OCI-M2 (cell line): ENCODE results near the gene TEX53.

Source experiments
- DNase-seq: peaks from one replicate; lab custom pipeline; 2025; ENCODE audit not compliant: unreplicated experiment; lab: John Stamatoyannopoulos, UW

The TEX53 gene

DNA sequence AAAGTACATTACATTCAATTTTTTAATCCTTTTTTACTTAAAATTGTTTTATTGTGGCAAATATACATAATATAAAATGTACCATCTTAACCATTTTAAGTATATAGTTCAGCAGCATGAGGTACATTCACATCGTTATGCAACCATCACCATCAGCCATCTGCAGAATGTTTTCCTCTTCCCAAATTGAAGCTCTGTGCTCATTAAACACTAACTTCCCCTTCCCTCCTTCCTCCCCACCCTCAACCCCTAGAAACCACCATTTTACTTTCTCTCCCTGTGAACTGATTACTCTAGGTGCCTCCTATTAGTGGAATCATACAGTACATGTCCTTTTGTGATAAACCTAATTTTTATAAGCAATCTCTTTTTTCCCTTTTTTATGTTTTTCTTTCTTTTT, 15.6 kb downstream of the TEX53 start:
- no peak for DNase-seq

DNA sequence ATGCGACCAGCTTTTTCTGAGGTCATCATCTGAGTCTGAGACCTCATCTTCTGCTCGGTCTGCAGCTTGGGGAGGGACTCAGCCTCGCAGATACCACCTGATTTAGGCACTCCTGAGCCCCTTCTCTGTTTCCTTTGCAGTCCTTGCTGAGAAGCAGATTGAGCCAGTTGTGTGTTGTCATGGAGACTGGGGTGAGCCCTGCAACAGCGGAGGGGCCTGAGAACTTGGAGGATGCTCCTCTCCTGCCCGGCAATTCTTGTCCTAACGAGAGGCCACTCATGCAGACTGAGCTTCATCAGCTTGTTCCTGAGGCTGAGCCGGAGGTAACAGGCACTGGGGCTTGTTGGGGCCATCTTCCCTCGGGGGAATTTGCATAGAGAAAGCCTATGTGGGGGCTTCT, 19.2 kb downstream of the TEX53 start:
- no peak for DNase-seq

DNA sequence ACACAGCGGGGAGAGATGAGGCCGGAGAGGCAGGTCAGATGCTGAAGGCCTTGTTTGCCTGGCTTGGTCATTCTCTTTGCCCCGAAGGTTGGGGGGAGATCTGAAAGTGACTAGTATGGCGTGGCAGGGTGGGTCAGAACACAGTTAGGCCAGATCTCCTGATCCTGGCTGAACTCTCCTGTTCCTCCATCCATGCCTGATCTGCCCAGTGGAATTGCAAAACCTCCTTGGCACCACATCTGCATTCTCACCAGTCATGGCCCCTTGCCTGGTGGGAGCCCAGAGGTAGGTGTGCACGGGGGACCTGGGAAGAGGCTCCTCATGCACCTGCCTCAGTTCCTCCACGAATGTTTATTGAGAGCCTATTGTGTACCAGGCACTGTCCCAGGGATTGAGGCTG, 23.2 kb downstream of the TEX53 start:
- no peak for DNase-seq

DNA sequence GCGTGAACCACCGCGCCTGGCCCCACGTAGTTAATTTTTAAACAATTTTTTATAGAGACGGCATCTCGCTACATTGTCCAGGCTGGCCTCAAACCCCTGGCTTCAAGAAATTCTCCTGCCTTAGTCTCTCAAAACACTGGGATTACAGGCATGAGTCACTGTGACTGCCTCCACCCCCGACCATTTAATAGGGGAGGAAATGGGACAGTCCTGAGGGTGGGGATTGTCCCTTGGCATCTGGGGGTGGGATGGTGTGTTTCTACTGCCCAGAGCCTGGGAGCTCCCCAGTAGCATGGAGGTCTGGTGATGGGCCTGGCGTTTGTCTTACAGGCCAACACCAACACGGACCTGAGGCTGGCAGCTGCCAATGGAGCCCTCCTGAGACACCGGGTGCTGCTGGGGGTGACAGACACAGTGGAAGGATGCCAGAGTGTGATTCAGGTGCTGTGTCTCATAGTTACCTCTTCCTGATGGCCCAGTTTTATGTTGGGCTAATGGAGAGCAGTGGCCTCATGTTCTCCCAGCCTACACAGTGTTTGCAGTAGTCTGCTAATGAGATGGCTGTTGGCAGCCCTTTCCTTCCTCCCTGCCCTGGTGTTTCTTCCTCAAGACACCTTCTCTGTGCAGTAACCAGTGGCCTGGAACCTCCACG, 24.0 kb downstream of the TEX53 start:
- DNase-seq, result no peak

DNA sequence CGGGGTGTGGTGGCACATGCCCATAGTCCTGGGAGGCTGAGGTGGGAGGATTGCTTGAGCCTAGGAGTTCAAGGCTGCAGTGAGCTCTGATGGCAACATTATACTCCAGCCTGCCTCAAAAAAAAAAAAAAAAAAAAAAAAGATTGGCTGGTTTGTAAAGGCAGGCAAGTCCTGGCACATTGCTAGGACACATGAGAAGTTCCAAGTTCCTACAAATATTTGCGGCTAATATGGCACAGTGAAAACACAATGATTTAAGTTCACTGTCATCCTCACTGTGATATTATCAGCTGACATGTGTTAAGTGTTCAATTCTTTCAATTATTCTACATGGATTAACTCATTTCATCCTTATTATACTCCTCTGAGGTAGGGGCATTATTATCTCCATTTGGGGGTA, 26.4 kb downstream of the TEX53 start:
- no peak for DNase-seq

DNA sequence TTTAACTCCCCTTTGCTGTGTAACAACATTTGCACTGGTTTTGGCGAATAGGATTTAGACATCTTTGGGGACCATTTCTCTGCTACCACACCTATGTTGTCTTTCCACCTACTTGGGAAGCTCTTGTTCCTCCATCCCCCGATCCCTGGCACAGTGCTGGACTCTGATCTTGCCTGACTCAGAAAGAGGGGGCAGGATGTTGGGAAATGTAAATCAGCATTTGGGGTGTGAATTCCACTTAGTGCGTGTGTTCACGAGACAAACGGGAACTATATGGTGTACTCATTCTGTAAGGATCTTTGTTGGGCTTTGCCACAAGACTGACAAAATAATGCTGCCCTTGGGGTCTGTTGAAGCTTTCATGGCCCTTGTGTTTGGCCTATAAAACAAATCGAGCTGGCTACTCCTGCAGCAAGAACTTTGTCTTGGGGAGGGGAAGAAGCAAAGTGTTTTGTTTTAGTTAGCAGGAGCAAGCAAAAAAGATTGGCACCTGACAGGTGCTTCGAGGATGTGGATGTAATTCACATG, 28.0 kb downstream of the TEX53 start:
- DNase-seq, result no peak

DNA sequence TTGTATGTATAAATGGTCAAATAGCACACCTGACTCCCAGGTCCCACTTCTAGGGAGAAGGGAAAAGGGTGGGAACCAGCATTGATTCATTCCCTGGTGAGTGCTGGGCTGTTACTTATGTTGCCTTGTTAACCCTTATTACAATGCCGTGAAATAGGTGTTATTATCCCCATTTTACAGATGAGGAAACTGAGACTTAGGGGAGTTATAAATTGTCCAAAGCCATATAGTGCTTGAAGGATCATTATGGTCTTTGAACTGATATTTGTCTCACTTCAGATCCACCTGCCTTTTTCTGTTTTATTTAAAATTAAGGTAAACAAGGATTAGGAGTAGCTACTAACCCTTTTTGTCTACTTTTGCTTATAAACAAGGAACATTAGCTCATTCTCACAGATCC, 30.1 kb downstream of the TEX53 start:
- no peak for DNase-seq

DNA sequence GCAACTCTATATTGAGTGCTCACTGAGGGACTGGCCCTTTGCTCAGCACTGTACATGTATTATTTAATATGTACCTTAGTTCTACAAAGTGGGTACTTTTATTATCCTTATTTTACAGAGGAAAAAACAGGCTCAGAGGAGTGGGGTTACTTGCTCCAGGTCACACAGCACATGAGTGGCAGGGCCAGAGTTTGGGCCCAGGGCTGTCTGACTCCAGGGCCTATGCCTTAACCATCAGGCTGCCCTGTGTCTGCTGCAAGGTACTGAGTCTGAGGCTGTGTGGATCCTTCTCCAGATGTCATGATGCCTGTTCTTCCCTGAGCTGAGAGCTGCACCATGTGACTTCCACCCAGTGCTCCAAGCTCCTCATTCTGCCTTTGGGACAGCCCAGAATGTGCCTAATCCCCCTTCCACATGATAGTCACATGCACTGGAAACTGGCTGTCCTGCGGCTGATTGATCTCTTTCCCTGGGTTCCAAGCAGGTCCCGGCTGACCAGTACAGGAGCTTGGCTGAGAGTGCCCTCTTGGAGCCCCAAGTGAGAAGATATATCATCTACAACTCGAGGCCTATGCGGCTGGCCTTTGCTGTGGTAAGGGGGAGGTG, 31.1 kb downstream of the TEX53 start:
- no peak for DNase-seq

DNA sequence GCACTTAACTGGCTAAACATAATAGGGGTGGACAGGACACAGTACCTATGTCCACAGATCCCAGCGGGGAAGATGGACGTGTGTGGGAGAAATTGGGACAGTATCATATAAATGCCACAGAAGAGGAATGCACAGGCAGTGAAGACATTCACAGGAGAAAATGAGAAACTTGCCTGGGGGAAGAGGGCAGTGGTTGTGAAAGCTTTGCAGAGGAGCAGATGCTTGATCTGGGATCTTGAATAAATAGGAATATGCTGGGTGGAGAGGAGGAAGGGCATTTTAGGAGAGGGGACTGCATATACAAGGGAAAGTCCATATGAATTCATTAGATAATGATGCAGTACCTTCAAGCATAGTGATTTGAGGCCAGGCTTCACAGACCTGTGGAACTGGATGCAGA, 32.9 kb downstream of the TEX53 start:
- no peak for DNase-seq

DNA sequence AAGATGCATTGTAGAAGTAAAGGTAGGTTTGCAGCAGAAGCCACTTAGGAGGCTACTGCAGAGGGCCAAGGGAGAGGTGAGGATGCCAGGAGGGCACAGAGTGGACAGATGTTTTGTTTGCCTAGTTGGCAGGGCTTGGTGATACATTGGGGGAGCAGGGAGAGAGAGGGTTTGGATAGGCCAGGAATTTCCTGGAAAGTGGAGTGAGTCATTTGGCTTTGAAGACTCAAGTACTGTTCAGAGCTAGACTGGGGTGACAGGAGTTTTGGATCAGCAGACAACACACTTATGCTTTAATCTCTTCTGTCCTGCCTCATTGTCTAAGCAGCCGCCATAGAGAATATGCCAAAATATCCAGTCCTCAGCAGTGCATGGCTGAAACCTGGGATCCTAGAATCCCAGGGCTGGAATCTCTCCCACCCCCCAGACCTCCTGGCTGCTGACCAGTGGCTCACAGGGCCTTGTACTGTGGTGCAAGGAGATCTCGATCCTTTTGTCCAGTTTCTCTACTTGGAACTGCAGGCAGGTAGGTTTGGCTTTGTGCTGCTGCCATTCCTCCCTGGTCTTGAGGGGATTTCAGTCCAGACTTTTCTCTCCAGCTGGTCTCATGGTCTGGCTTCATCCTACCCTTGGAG, 35.5 kb downstream of the TEX53 start:
- no peak for DNase-seq

DNA sequence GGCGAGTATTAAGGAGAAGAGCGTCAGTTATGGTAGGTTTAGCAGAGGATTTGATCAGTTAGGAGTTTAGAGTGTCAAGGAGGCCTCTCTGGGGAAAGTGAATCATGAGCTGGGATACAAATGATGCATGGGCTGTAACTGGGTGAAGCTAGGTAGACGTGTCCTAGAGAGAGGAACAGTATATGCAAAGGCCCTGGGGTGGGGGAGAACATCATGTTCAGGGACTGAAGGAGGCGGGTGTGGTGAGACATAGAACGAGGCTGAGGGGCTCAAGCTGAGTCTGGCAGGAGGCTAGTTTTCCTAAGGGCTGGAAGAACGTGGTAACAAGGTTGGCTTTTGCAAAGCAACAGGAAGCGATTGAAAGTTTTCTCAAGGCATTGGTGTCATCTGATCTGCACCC, 36.0 kb downstream of the TEX53 start:
- DNase-seq, result no peak

DNA sequence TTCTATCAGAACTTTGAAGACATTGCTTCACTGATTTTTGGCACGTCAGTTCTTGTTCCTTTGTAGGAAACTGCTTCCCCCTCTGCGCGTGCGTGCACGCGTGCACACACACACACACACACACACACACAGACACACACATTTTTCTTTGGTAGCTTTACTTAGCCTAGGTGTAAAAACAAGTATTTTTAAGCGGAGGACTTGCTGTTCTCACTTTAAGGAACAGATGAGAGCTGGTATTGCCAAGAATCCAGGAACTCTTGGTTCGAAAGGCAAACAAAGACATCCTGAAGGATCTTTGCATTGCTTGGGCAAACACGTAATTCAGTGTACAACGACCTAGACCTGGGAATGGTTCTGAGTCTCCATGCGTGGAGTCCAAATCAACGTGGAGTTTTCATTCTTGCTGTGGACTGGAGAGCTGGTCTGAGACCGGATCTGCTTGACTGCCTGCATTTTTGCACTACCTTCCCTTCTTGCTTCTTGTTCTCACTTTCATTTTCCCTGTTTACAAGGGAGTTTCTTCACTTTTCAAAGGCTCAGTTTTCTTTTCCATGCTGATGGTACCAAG, 38.3 kb downstream of the TEX53 start:
- DNase-seq, result no peak

DNA sequence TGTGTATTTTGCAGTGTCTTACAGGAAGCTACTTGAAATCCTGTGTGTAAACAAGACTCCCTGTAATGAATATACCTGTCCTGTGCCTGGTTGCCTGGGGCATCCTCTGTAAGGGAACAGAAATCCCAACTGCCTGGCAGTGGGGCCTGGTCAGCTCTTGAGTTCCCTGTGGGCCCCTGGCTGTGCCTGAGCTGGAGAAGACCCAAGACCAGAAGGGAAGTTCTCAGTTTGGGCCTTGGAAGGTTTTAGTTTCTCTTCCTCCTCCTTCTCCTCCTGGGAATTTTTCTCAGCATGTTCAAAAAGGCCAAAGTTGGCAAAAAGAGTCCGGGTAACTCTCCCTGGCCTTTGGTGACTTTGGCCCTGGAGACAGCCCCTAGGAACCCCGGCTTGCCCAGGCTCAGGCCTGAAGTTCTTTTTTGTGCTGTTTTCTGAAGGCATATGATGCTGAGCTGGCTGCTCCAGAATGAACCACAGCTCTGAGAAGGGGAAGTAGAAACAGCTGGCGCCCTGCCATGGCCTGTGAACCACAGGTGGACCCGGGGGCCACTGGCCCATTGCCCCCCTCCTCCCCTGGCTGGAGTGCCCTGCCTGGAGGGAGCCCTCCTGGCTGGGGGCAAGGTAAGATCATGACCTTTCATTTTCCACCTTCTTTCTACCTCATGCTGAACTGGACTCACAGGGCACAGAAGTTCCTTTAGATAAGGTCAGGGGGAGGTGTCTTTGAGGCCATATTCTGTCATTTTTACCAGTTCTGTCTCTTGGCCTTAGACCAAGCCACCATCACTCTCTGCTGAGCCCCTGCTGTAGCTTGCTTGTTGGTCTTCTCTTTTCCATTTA, 40.7 kb downstream of the TEX53 start:
- DNase-seq, result no peak

DNA sequence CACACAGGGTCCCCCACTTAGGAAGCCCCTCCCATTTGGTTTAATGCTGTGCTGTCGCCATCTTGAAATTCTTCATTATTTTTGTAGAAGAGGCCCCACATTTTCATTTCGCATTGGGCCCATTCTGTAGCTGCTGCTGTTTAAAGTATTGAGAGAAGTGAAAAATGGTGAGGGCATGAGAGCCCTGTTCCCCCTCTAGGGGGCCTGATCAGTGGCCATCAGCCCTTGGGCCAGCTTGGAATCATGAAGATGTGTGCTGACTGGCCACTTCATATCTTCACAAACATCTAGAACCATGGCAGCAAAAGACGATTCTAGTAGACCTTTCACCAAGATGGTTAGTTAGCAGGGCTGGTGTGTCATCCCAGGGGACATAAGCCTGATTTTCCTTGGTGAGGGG, 43.2 kb downstream of the TEX53 start:
- DNase-seq, result no peak

DNA sequence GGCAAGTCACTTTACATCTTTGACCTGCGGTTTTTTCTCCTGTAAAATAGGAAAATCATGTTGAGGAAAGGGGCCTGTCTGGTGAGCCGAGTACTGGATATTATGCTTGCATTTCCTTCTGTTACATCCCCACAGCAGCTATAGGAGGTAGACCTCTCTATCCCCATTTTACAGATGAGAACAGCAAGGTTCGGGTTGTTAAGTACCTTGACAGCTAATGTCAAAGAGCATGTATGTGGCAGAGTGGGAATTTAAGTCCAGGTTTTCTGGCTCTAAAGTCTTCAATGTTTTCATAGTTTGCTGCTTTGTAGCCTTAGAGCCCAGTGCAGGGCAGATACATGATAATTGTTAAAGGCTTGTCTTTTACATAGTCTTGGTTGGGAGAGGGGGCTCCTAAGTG, 43.7 kb downstream of the TEX53 start:
- no peak for DNase-seq

DNA sequence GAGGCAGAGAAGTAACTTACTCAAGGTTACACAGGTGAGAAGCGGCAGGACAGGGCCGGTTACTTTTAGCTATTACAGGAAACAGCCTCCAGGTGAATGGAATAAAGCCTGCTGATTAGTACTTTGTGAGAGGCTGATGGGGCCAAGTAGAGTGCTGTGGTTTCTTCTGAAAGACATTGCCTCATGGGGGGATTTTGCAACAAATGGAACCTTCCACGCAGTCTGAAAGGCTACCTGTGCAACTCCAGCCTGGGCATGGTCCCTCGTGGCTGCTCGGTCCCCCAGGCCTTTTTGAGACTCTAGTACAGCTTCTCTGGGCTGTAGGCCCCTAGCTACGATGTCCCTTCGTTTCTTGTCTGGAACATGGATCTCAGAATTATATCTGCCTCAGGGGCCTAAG, 44.5 kb downstream of the TEX53 start:
- DNase-seq, result no peak

DNA sequence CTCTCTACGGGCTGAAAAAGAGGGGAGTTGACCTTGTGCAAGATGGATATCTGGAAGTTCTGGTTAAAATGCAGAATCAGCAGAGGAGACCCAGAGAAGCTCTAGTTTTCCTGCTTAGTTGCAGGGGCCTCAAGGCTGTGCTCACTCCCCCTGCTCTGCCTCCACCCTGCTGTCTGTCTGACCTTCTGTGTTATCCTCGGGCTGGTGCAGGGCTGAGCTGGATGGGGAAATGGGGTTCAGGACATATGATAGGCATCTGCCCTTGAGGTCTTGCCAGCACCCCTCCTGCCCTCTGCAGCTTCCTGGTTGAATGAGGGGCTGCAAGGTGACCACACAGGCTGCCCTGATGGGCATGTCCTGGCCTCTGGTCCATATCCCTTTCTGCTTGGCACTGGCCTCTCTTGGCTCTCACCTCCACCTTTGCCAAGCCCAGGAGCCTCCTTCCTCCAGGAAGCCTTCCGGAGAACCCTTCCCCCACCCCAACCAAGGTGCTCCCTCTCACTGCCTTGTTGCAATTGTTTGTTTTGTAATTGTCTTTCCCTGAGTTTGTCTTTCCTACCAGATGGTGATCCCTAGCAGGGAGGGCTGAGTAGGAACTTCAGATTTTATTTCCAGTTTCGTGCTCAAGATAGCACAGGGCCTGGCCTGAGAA, 45.2 kb downstream of the TEX53 start:
- DNase-seq, result no peak

DNA sequence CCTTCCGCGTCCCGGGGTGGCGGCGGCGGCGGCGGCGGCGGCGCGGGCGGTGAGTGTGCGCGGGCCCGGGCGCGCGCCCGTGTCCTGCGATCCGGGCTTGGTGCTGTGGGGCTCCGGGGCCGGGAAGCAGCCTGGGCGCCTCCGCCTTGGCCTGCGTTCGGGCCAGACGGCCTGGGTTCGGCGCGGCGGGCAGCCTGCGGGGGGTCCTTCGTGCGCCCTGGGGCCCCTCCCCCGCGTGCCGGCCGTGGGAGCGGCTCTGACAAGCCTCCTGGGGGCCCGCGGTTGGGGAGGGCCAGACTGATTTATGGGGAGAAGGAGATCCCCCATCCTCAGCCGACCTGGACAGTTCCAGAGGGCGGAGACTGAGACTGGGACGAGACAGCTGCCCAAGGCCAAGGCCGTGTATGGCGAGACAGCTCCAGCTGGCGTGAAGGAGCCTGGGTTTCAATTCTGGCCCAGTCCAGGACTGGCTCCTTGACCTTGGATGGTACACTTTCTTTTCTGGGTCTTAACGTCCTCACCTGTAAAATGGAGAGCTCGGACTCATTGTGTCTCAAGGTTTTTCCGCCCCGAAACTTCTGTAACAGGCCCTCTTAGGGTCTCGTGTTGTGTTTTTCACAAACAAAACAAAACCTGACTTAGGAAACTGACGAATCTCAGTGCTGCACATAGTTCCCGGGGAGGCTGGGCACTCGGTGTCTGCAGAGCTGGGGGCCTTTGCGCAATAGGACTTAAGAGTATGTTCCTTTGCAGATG, 45.9 kb downstream of the TEX53 start:
- DNase-seq, result no peak

DNA sequence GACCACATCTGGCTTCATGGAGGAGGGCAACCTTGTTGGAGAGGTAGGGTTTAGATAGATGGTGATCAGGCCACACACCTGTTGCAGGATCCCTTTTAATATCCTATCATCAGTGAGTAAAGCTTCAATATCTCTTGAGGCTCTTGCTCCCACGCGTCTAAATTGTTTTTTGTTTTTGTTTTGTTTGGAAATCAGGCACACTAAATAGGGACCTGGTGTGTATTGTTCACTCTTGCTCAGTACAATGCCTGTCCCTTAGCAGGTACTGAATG, 49.1 kb downstream of the TEX53 start:
- DNase-seq, result no peak
